ENCODE results near the gene NFE2L3. TPM values are rescaled to one million over a fixed set of nuclear protein-coding genes. Genes with fewer than 3 reads are reported as not detected.

The NFE2L3 gene
- total RNA-seq, 1 experiment from 2014 or later, result 8.5 TPM

DNA sequence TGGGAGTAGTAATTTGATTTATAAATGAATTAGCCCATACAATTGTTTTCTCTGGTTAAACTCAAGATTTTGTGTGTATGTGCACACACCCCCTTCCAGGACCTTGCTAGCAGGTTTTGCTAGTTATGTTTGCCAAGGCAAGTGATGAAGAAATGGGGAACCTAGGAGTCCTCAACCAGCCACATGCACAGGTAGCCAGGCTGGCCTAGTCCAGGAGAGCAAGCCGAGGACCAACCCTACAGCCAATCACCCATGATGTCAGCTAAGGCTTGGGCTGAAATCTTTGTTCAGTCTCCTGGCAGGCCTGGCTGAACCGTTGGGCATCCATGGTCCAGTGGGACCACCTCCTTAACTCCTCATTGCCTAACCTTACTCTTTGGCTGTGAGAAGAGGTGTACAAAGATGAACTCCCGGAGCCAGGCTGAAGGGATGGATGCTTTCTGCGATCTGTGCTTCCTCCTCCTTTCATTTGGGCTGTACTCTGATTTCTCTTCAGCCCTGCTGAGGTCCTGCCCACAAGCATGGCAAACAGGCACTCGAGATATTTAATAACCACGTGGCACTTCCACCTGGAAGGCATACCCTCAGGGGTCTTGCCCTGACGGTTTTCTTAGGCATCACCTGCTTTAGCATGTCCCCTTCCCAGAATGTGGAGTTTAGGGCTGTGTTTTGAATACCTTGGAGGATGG is 26.4 kb downstream of the NFE2L3 start:
- no peak for DNase-seq (ENCODE audit: low spot score)
- intact Hi-C loops (cut with micrococcal nuclease; ENCODE audit: unreplicated experiment), result no loop called here
- no TSS peak for BruUV-seq (replicated peaks)
- TF ChIP-seq, protein P1, sequence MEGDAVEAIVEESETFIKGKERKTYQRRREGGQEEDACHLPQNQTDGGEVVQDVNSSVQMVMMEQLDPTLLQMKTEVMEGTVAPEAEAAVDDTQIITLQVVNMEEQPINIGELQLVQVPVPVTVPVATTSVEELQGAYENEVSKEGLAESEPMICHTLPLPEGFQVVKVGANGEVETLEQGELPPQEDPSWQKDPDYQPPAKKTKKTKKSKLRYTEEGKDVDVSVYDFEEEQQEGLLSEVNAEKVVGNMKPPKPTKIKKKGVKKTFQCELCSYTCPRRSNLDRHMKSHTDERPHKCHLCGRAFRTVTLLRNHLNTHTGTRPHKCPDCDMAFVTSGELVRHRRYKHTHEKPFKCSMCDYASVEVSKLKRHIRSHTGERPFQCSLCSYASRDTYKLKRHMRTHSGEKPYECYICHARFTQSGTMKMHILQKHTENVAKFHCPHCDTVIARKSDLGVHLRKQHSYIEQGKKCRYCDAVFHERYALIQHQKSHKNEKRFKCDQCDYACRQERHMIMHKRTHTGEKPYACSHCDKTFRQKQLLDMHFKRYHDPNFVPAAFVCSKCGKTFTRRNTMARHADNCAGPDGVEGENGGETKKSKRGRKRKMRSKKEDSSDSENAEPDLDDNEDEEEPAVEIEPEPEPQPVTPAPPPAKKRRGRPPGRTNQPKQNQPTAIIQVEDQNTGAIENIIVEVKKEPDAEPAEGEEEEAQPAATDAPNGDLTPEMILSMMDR (conservative IDR thresholded peaks at IDR 0.05; ENCODE audit: low read depth, low read length), result no peak
- TF ChIP-seq EZH2 (IDR thresholded peaks at IDR 0.05; ENCODE audit: borderline replicate concordance, low read depth, low read length, poor library complexity, severe bottlenecking), result no peak
- CTCF ChIA-PET, result no interaction called here
- no peaks in the 10 kb centered on the region for H3K4me1 ChIP-seq (ENCODE audit: insufficient read depth, low read length, poor library complexity, severe bottlenecking)
- no peak overlapping the region for H3K27ac ChIP-seq (ENCODE audit: low read depth, low read length, poor library complexity, severe bottlenecking)
- H3K4me3 ChIP-seq (ENCODE audit: low read depth, low read length, poor library complexity, severe bottlenecking), result no peak overlapping the region
- H3K27me3 ChIP-seq (replicated peaks; ENCODE audit: insufficient read depth, low read depth, low read length, poor library complexity), result no peaks in the 10 kb centered on the region
- no peaks in the 10 kb centered on the region for H3K36me3 ChIP-seq (ENCODE audit: insufficient read depth, low read length, poor library complexity, severe bottlenecking)
- POLR2A ChIA-PET (ENCODE audit: low non-redundant PET), result interaction anchor here (0.6 kb wide), 1 partner anchor 22 kb away, joined by 4 read pairs; no protein-coding TSS in a partner anchor
- no peaks in the 10 kb centered on the region for H3K9me3 ChIP-seq (ENCODE audit: low read depth, low read length, poor library complexity, severe bottlenecking)

DNA sequence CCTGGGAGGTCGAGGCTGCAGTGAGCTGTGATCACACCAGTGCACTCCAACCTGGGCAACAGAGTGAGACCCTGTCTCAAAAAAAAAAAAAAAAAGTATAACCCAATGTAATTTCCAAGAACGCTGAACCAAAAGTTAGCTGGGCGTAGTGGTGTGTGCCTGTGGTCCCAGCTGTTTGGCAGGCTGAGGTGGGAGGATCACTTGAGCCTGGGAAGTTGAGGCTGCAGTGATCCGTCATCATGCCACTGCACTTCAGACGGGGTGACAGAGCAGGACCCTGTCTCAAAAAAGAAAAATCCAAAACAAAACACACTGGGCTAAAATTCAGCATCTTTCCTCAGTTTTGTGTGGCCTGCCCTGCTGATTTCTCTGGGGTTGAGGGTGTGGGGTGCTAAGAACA is 27.4 kb downstream of the NFE2L3 start:
- intact Hi-C loops (cut with micrococcal nuclease; ENCODE audit: unreplicated experiment), result loop anchor here (1.0 kb wide), 1 partner anchor 88 kb away; no protein-coding TSS in a partner anchor
- CTCF ChIA-PET, result no interaction called here
- no peaks in the 10 kb centered on the region for H3K4me1 ChIP-seq (ENCODE audit: insufficient read depth, low read length, poor library complexity, severe bottlenecking)

DNA sequence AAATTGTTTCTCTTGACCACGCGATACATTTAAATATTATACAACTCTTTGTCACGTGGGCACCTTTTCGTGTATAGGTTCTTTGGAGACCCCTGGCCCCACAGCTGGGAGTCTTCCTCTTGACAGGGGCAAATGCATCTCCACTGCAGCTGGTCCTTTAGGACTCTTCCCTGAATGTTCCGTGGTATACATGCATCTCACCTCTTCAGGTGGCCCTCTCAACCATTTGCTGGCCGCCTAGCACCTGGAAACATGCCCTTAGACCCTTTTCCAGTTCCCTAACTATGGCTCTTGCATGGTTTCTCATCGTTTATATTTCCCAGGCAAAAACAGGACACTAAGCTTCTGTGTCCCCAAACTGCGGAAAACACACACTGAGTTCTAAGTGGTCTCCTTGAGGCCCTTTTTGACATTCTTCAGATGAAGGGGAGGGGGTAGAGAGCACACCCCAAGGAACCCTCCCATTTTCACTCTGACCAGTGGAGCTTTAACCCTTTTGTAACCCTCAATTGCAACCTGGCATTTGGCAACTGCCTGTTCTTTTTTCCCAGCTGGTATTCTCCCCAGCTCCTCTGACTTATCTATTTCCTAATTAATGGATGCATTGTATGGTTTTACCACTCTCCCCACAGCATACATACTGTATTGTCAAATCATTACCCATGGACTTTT is 28.0 kb downstream of the NFE2L3 start:
- POLR2A ChIA-PET (ENCODE audit: low non-redundant PET), result interaction anchor here (1.0 kb wide), 1 partner anchor 20 kb away, joined by 5 read pairs; no protein-coding TSS in a partner anchor
- Histone ChIP-seq H3K36me3 (ENCODE audit: insufficient read depth, low read length, poor library complexity, severe bottlenecking) (no peaks in the 10 kb centered on the region), H3K4me1 (ENCODE audit: insufficient read depth, low read length, poor library complexity, severe bottlenecking) (no peaks in the 10 kb centered on the region), H3K27ac (ENCODE audit: low read depth, low read length, poor library complexity, severe bottlenecking) (no peak overlapping the region), H3K27me3 (replicated peaks; ENCODE audit: insufficient read depth, low read depth, low read length, poor library complexity) (no peaks in the 10 kb centered on the region), H3K9me3 (ENCODE audit: low read depth, low read length, poor library complexity, severe bottlenecking) (no peaks in the 10 kb centered on the region), H3K4me3 (ENCODE audit: low read depth, low read length, poor library complexity, severe bottlenecking) (no peak overlapping the region)
- intact Hi-C loops (cut with micrococcal nuclease; ENCODE audit: unreplicated experiment), result loop anchor here (1.0 to 5.0 kb wide), 2 partner anchors 89 to 288 kb away; no protein-coding TSS in a partner anchor
- CTCF ChIA-PET, result no interaction called here
- no TSS peak for BruUV-seq (replicated peaks)
- no peak for DNase-seq (ENCODE audit: low spot score)
- TF ChIP-seq, protein P1 (conservative IDR thresholded peaks at IDR 0.05; ENCODE audit: low read depth, low read length), result no peak
- no peak for TF ChIP-seq EZH2 (IDR thresholded peaks at IDR 0.05; ENCODE audit: borderline replicate concordance, low read depth, low read length, poor library complexity, severe bottlenecking)

More for the DNA sequence above, 27.4 kb downstream of the NFE2L3 start:
- DNase-seq (ENCODE audit: low spot score), result no peak
- BruUV-seq (replicated peaks), result no TSS peak
- Histone ChIP-seq H3K36me3 (ENCODE audit: insufficient read depth, low read length, poor library complexity, severe bottlenecking) (no peaks in the 10 kb centered on the region), H3K27me3 (replicated peaks; ENCODE audit: insufficient read depth, low read depth, low read length, poor library complexity) (no peaks in the 10 kb centered on the region), H3K9me3 (ENCODE audit: low read depth, low read length, poor library complexity, severe bottlenecking) (no peaks in the 10 kb centered on the region), H3K27ac (ENCODE audit: low read depth, low read length, poor library complexity, severe bottlenecking) (no peak overlapping the region), H3K4me3 (ENCODE audit: low read depth, low read length, poor library complexity, severe bottlenecking) (no peak overlapping the region)
- POLR2A ChIA-PET (ENCODE audit: low non-redundant PET), result interaction anchor here (1.0 kb wide), 1 partner anchor 20 kb away, joined by 5 read pairs; no protein-coding TSS in a partner anchor
- no peak for TF ChIP-seq EZH2 (IDR thresholded peaks at IDR 0.05; ENCODE audit: borderline replicate concordance, low read depth, low read length, poor library complexity, severe bottlenecking)
- TF ChIP-seq, protein P1 (conservative IDR thresholded peaks at IDR 0.05; ENCODE audit: low read depth, low read length), result no peak

All from A673 (cell line).